Epidermal melanocyte (primary cell): ENCODE measurements around the gene TCF4.

ENCODE experiments used
- DNase-seq: peaks from one replicate; pipeline ENCODE4 v3.0.0; 2011; ENCODE audit warnings: low spot score; ENCODE audit not compliant: insufficient read length

Gene TCF4

DNA sequence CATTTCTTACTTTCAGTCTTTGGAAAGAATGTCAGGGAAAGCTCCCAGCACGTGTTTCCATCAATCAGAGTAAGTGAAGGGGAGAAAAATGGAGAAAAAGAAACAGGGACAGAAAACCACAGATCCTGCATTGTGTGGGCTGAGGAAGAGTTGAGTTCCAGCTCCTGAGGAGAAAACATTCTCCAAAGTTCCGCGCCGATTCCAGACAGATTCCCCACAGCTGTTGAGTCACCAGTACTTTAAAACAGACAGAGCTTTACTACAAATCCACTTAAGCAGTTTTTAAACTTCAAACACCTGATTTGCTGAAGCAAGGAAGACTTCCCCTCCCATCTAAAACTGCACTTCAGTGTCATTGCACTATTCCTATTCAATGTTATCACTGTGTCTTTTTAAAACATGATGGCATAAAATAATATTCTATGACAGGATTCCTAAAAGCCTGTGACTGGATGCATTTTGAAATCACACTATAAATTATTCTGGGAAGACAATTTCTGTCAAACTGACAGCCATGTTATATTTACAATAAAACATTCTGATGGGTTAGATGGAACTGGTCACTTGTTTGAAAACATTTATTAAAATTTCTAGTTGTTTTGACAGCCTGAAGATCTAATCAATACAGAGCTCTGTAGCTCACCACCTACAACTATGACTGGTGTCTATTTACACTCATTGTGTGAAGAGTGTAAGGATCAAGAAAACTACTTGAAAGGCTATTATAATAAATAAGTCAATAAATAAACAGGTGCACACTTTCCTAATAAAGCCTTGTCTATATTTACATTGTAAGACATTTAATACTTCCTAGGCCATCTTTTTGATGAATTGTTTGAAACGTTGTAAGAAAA, 40.9 kb downstream of the TCF4 start:
- no peak for DNase-seq

DNA sequence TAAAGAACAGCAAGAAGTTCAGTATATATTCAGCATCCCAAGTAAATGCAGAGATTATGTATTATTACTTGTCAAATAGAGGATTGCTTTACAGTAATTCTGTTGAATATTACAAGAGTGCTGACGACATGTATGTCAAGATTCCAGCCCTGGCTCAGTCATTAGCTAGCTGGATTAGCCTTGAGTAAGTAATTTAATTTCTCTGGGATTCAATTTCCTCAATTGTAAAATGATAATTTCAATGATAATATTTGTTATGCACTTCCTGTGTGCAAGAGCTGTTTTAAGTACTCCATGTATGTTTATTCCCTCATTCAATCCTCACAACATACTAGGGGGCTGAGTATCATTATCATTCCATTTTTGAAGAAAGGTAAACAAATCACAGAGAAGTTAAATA, 44.0 kb downstream of the TCF4 start:
- no peak for DNase-seq

DNA sequence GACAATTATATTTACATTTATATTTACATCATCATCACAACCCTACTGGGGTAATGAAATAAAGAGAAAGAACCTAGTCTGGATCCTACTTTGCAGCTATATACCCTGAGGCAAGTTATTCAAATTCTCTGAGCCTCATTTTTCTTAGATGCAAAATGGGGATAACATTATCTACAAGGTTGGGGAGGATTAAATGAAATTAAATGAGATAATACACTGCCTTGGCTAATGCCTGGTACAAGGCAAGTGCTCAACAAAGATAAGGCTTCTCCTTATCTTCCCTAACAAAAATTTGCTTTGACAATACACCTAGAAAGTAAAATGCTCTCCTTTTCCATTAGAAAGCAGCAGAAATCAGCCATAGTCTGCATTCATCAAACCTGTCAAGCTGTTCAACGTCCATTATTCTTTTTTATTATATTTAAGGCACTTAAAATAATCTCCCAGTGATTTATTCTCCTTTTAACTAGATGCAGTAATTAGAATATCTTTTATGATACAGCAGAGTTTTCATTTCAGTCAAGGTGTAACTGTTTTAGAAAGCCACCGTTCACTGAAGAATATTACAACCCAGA, 44.8 kb downstream of the TCF4 start:
- no peak for DNase-seq

DNA sequence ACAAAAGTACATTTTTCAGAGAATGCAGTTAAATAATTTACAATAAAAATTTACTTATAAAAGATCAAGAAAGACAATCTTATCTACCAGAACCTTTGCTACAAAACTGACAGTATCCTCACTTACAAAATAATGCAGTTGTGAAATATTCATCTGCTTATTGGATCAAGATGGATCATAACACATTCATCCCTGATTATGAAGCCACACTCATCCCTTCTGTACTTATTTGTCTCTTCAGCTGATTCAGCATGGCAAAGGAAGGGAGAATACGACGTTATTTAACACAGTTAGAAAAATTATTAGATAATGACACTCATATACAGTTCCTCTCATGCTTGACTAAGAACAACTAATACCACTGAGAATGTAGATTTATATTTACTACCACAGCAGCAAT, 46.4 kb downstream of the TCF4 start:
- no peak for DNase-seq

DNA sequence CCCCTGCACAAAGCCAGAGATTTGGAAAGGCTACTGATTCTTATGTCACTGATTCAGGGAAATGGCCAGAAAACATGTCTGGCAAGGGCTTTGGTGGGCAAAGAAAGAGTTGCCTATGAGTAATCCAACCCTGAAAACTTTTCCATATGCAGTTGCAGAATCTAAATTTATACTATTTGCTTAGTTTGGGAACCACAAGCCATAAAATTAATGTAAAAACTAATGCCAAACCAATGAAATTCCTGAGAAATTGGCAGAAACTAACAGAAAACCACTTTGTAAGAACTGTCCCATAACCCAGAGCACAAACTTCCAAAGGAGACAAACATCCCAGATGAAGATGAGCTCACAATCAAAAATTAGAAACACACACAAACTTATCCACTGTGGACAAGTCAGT, 48.8 kb downstream of the TCF4 start:
- DNase-seq: no peak

DNA sequence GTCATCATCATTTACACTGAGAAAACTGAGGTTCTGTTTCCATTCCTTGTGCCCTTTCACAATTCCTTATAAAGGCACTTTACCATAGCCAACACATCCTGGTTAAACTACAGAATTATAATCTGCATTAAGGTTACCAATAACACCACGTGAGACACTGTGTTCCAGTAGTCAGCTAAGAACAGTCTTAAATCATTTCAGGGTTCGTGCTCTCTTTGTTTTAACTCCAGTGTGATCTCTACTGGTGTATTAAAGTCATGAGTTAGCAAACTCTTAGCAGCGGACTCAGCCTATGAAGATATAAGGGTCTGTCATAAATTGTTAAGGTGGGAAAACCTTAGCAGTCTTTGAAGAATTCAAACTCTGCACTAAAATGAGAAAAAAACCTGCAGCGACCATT, 53.0 kb downstream of the TCF4 start:
- DNase-seq: no peak

DNA sequence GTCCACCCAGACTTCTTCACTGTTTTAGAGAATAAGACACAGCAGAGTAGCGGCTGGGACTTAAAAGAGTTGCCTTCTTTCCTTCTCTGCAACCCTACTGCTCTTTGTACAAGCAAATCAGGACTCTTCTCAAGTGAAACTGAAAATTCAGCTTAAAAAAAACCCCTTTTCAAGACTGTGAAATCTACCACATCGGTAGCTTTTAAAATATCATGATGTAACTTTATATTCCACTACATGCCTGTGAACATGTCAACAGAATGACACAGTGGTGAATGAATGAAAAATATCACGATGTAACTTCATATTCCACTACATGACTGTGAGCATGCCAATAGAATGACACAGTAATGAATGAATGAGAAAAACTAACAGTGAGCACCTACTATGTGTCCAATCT, 53.4 kb downstream of the TCF4 start:
- no peak for DNase-seq

DNA sequence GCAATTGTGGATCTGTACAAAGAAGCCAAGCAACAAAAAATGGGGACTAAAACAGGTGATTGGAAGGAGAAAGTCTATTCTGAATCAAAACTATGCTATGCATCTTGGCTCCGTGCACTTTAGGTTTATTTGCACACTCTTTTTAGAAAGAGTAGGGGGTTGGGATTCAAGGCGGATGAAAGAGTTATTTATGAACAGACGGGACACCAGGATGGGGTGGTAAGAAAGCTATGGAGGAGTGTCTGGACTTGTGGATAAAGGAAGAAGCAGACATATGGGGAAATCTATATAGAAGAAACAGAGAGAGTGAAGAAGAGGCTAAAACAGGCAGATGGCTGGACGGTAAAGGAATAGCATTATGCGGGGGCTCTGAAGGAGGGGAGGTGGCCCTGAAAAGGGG, 57.8 kb downstream of the TCF4 start:
- DNase-seq: no peak

DNA sequence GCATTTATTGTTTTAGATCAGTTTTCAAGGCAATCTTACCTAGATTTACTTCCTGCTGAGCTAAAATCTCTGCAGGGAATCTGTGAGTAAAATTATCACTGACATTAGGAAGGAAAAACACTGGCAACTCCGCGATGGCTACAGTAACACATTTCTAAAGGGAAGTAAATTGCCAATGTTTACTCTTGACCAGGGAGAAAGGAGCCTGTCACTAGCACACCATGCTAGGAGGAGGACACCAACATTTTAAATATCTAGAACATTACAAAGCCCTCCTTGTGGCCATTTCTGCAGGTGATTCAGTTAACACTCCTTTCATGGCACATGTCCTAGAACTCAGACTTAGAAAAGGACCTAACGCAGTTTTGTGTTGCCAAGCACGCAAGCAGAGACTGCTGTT, 58.4 kb downstream of the TCF4 start:
- DNase-seq: no peak

DNA sequence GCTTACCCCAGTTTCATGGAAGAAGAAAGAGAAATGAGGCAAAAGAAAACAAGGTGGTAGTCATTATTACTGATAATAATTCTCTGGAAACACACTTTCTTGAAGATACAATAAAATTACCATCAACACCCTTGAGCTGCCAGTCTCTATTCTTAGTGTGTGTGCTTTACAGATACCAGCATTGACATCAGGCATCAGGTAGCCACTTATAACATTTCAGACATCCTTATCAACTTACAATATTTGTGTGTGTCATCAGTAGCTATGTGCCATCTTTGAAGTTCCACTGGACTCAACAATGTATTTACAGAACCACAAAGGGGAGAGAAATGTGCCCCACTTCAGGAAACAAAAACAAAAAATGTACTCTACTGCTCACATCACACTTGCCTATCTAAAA, 62.1 kb downstream of the TCF4 start:
- DNase-seq: no peak

DNA sequence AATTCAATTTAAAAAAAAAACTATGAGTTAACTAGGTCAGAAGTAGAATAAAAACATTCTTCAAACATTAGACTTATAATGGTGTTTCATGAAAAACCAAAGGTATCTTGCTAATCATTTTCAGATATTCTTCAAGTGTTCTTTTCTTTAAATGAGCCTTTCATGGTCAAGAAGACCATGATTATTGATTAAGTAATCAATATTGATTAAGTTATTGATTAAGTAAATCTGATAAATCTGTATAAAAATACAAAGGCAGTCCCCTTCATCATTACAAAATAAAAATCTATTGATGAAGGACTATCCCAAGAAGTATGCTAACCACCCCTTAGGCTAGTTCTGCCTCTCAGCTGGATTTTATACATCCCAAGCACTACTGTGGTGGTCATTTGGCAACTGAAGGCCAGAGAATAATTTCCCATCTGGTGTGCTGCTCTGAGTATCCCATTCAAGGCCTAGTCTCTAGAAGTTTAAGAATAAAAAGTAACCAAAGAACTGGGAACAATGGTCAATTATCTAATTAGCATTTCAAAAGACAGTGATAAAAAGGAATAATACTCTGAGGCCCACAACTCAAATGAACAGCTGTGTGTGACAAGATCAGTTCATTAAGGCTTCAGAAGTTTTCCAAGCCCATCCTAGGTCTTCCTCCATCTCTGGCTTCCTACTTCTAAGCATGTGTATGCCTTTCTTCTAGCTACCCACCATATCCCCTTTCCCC, 63.5 kb downstream of the TCF4 start:
- no peak for DNase-seq

DNA sequence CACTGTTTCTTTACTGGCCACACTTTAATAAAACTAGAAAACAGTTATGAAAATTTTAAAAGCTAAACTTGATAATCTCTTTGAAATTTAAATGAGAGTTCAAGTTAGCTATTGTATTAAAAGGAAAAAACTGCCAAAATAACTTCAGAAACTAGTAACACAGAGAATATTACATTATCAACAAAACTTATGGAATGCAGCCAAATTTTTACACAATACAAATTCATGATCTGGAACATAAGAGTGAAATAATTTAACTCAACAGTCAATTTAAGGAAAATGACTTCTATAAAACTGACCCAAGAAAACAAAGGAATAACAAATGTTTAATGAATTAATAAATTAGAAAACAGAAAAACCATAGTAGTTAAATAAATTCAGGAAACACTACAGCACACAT, 65.0 kb downstream of the TCF4 start:
- DNase-seq: no peak

DNA sequence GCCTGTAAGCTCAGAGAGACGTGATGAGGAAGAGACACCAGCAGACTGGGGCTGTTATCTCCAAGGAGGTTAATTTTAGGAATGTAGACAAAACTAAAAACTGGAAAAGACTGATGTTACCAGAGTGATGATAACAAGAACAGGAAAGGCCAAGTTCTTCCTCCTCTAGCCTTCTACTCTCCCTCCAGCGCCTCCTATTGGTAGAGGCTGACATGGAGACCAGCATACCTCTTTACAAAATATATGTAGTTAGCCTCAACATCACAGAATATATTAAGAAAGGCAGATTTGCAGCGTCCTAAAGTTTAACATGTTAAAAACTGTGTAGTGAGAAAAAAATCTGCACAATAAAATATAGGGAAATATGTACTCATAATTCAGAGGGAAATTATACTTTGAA, 66.0 kb downstream of the TCF4 start:
- DNase-seq: no peak

DNA sequence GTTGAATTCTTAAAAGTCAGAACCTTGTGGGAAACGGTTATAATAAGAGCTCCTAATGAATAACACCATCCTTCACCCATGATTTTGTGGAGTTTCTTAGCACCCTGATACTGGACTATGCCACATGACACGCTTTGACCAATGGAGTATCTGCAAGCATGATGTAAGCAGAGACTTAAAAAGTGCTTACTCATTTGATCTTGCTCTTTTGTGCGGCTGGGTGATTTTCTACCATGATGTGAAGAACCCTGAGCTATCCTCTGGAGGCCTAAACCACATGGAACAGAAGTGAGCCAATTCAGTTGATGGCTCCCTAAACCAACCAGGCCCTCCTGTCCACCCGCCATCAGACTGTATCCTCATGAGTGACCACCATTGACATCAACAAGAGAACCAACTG, 70.9 kb downstream of the TCF4 start:
- DNase-seq: no peak

DNA sequence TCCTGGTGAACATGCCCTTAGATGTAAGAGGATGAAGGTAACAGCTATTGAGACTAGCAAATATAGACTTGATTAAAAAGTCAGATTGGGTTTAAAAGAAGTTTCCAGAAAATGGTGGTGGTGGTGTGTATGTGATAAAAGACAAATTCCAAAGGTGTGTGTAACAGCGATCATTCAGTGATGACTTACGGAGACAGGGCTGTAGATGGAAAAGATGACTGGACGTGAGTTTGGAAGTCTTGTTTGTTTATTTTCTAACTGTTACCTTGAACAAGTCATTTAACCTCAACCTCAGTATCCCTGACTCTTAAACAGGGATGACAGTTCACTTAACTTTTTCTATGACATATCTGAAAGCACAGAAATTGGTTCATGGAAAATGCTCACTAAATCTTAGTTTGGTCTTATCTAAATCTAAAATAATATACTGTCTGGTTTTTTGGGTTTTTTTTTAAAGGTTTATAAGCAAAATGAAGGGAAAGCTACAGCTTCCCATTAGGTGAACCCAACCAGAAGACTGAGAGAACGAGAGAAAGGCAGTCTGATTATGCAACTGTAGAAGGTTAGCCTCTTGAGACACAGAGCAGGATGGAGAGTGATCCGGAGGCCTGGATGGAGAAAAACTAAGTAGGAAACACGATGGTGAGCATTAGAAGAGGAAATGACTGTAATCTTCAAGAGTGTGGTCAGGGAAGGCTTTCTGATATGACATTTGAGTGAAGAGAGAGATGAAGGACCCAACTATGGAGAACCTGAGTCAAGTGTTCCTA, 71.9 kb downstream of the TCF4 start:
- no peak for DNase-seq

DNA sequence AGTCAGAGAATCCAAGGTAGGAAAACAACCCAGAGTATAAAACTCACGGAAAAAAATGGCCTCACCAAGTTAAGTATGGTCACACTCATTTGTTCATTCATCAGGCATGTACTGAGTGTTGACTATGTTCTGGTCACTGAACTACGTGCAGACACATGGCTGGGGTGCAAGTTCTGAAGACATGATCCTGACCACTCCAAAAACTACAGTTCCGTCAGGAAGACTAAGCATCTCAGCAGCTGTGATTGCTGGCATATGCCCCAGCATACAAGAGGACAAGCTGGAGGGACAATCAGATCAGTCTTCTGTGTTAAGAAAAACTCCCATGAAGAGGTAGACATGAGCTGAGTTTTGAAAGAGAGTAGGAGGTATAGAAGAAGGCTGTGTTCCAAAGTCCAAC, 72.8 kb downstream of the TCF4 start:
- no peak for DNase-seq

DNA sequence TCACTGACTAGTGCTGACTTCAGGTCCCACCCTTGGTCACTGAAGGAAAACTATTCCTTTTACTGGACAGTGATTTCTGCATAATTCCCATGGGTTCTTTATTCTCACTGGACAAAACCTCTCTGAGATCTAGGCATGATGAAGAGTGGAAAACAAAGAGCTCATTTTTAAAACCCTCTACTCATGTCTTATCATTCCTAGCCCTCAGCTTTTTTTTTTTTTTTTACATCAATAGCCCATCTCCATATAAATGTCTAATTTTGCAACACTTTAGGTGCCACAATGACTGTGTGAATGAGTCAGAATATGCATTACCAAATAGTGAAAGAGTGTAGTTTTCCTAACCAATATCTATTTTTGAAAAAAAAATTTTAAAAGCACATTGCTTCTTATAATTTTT, 74.8 kb downstream of the TCF4 start:
- DNase-seq: no peak

DNA sequence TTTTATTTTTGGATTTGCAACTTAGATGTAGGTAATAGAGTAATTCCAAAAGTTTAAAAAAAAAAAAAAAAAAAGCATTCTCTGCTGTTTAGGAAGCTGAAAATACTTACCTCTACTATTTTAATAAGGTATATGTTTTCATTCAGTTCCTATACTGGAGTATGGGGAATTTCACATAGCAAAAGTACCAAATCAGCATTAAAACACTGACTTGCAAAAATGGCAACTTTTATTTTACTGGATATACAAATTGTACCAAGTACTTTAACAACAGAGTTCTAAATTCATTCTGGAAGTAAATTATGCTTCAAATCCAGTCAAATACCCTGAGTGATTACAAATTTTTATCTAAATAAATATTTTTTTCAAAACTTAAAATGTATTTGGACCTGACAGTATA, 76.7 kb downstream of the TCF4 start:
- DNase-seq: no peak

DNA sequence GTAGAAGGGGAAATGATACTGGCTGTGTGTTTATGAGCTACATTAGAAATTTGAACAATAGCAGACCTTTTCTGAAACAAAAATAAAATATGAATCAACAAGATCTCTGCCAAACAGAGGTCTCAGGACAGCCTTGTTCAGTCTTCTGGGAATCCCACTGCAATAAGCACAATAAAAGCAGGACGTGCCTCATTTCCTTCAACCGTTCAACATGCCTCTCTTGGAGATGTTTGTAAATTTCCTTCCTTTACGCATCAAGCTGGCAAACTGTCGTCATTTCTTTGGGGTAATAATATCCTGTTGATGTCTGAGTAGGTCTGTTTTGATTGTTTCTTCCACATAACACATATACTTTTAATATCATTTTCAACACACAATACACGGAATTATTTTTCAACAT, 77.2 kb downstream of the TCF4 start:
- DNase-seq: no peak

DNA sequence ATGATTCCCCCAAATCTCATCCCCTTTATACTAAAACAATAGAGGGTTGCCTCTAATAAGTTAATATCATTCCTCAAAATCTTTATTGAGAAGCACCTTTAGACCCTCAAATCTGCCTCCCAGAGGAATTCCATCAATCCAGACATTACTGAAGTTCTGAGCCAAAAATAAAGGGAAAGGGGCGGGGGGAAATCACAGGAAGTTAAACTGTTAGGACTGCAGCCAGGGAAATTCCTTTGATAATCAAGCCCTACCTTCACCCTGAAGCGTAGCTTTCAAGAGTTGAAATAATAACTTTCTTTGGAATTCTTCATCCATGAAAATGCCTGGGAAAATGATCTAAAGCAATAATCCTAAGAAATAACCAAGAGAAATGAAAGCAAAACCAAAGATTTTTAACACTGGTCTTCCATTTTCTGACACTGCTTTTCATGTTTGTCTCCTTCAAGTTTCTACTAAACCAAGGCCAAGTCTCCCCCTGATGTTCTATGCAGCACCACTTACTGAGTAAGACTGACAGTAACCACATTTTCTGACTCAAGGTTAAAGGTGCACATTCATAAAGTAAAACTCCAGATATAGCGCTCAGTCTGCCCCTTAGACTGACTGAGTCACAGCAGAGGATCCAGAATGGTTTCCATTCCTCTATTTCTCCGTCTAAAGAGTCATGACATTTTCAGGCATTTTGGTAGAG, 78.2 kb downstream of the TCF4 start:
- DNase-seq: no peak

DNA sequence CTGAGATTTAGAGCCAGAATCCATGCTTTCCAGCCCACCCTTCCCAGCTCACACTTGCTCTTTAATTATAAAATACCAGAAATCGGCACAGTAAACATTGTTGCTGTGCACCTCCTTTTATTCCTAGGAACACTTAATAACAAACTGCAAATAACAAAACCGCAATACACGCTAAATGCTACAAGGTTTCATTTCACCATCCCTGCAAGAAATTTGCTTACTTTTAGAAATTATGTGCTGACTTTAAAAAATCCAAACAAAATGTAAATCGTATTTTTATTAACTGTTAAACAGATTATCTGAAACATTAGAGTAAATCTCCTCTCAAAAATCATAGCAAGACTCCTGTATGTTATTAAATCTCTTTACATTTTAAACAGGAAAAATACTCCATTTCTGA, 79.3 kb downstream of the TCF4 start:
- no peak for DNase-seq
